Measurements from ENCODE around the gene DIAPH3.

DIAPH3 gene

DNA sequence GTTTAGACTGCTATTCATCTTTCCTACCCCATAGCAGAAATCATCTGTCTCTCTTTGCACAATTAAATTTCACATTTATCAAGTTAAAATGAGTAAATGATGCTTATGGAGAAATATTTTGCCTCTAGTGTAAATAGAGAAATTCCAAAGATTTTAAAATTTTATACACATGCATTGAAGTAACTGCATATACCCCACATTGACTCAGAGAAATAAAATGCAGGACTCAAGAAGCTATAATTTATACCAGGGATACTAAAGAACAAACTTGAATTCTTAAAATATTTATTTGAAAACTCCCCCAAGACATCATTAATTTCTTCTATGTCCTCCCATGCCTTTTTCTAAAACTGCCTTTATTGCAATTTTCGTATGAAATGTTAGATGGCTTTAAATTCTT lies 165.8 kb downstream of the DIAPH3 start:
- H3K4me1 ChIP-seq (ENCODE audit: control insufficient read depth, insufficient read depth, low read length) = no peaks in the 10 kb centered on the region
- no peaks in the 10 kb centered on the region for H3K9me3 ChIP-seq (ENCODE audit: control insufficient read depth, insufficient read depth, low read depth, low read length)
- POLR2A ChIA-PET = no interaction called here
- no peak overlapping the region for H3K27ac ChIP-seq (ENCODE audit: extremely low read depth, low read depth, low read length)
- CTCF ChIA-PET = interaction anchor here (0.7 kb wide), 1 partner anchor 104 kb away, joined by 3 read pairs; no protein-coding TSS in a partner anchor
- H3K36me3 ChIP-seq (ENCODE audit: control insufficient read depth in 2 of 2, insufficient read depth in 1 of 2, low read length in 2 of 2) = no peaks in the 10 kb centered on the region
- TF ChIP-seq ZFP3 (tag by site-specific recombination; IDR thresholded peaks at IDR 0.05; ENCODE audit: low read depth) (no peak), ZNF596 (tag by site-specific recombination; IDR thresholded peaks at IDR 0.05) (no peak), ZNF629 (tag by site-specific recombination; IDR thresholded peaks at IDR 0.05) (no peak), ZNF76 (tag by site-specific recombination; IDR thresholded peaks at IDR 0.05; ENCODE audit: borderline replicate concordance, low read depth) (no peak), ZNF610 (tag by site-specific recombination; IDR thresholded peaks at IDR 0.05; ENCODE audit: borderline replicate concordance) (no peak), REST (tag by site-specific recombination; IDR thresholded peaks at IDR 0.05) (no peak), KLF9 (tag by site-specific recombination; IDR thresholded peaks at IDR 0.05; ENCODE audit: low read depth) (no peak), ZNF248 (tag by site-specific recombination; IDR thresholded peaks at IDR 0.05) (no peak), ZNF335 (tag by site-specific recombination; conservative IDR thresholded peaks at IDR 0.05) (no peak)
- TF ChIP-seq, protein P1, sequence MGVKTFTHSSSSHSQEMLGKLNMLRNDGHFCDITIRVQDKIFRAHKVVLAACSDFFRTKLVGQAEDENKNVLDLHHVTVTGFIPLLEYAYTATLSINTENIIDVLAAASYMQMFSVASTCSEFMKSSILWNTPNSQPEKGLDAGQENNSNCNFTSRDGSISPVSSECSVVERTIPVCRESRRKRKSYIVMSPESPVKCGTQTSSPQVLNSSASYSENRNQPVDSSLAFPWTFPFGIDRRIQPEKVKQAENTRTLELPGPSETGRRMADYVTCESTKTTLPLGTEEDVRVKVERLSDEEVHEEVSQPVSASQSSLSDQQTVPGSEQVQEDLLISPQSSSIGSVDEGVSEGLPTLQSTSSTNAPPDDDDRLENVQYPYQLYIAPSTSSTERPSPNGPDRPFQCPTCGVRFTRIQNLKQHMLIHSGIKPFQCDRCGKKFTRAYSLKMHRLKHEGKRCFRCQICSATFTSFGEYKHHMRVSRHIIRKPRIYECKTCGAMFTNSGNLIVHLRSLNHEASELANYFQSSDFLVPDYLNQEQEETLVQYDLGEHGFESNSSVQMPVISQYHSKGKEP (tag by site-specific recombination; IDR thresholded peaks at IDR 0.05) = no peak
- no peak overlapping the region for H3K4me3 ChIP-seq (ENCODE audit: low read depth, low read length)

DNA sequence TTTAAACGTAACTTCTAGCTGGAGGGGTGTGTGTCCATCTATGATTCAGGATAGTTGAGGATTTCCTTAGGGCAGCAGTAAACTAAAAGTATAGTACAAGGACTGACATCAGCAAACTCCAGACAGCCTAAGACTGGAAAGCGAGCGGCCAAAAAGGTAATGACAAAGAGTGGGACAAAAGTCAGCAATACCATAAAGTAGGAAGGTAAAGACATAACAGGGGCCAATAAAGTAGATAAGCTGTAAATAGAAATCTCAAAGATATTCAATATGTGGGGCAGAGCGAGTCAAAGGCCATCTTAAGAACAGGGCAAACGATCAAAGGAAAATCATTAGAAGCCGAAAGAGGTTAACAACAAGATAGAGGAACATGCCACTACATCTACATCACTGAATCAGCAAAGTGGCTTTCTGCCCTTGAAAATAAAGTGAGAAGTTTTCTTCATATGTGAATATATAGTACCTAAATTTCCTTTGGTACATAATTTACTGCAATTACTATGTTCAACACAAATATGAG lies 167.2 kb downstream of the DIAPH3 start:
- no peak overlapping the region for H3K4me3 ChIP-seq (ENCODE audit: low read depth, low read length)

DNA sequence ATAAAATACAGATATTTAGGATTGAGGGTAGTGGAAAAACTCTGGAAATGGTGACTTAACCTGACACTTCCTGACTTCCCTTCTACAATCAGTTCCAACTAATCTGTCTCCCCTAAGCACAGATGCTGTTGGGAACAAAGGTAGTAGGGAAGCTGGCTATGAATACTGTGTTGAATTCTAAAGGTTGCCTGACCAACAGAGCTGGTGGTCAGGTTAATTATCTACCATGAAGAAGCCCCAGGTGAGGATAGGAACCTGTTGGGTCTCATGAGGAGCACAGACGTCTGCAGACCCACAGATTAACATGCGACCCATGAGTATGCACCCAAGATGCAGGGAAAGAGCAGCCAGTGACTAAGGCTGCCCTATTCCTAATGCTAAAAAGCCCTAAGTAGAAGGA lies 172.3 kb downstream of the DIAPH3 start:
- Histone ChIP-seq H3K9me3 (ENCODE audit: control insufficient read depth, insufficient read depth, low read depth, low read length) (no peaks in the 10 kb centered on the region), H3K27ac (ENCODE audit: extremely low read depth, low read depth, low read length) (no peak overlapping the region), H3K36me3 (ENCODE audit: control insufficient read depth in 2 of 2, insufficient read depth in 1 of 2, low read length in 2 of 2) (peaks cover 0 to 4% of the 10 kb centered on the region in 2 experiments; a peak in 1 of 3 replicates), H3K4me1 (ENCODE audit: control insufficient read depth, insufficient read depth, low read length) (no peaks in the 10 kb centered on the region), H3K4me3 (ENCODE audit: low read depth, low read length) (no peak overlapping the region)
- ChIA-PET POLR2A (no interaction called here), CTCF (no interaction called here)
- no peak for TF ChIP-seq ZNF211 (tag by site-specific recombination; IDR thresholded peaks at IDR 0.05; ENCODE audit: low read depth)
- no peak for TF ChIP-seq HIC1 (tag by site-specific recombination; IDR thresholded peaks at IDR 0.05)
- TF ChIP-seq ZNF433 (tag by site-specific recombination; IDR thresholded peaks at IDR 0.05; ENCODE audit: low read depth) = no peak
- no peak for TF ChIP-seq ZNF843 (tag by site-specific recombination; IDR thresholded peaks at IDR 0.05)
- TF ChIP-seq, protein P2, sequence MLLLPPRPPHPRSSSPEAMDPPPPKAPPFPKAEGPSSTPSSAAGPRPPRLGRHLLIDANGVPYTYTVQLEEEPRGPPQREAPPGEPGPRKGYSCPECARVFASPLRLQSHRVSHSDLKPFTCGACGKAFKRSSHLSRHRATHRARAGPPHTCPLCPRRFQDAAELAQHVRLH (tag by site-specific recombination; IDR thresholded peaks at IDR 0.05) = no peak
- TF ChIP-seq ZNF394 (tag by site-specific recombination; IDR thresholded peaks at IDR 0.05; ENCODE audit: borderline replicate concordance) = no peak
- no peak for TF ChIP-seq ZNF792 (tag by site-specific recombination; IDR thresholded peaks at IDR 0.05)
- TF ChIP-seq ZBTB6 (tag by site-specific recombination; IDR thresholded peaks at IDR 0.05) = no peak
- TF ChIP-seq ZNF2 (tag by site-specific recombination; IDR thresholded peaks at IDR 0.05) = no peak
- TF ChIP-seq TCF7L2 (IDR thresholded peaks at IDR 0.05; ENCODE audit: borderline replicate concordance, low read depth, low read length) = no peak
- TF ChIP-seq PRDM6 (tag by site-specific recombination; IDR thresholded peaks at IDR 0.05) = no peak

More for the DNA sequence above, 167.2 kb downstream of the DIAPH3 start:
- H3K36me3 ChIP-seq (ENCODE audit: control insufficient read depth in 2 of 2, insufficient read depth in 1 of 2, low read length in 2 of 2) = peaks cover 0 to 1% of the 10 kb centered on the region in 2 experiments; a peak in 1 of 3 replicates
- ChIA-PET CTCF (no interaction called here), POLR2A (no interaction called here)
- H3K4me1 ChIP-seq (ENCODE audit: control insufficient read depth, insufficient read depth, low read length) = no peaks in the 10 kb centered on the region
- H3K27ac ChIP-seq (ENCODE audit: extremely low read depth, low read depth, low read length) = no peak overlapping the region
- no peak for TF ChIP-seq ZNF747 (tag by site-specific recombination; IDR thresholded peaks at IDR 0.05)
- H3K9me3 ChIP-seq (ENCODE audit: control insufficient read depth, insufficient read depth, low read depth, low read length) = no peaks in the 10 kb centered on the region
